Liver (tissue), 9 donors: ENCODE measurements around the gene SRD5A1. TPM values are rescaled to one million over a fixed set of nuclear protein-coding genes. Genes with fewer than 3 reads are reported as not detected.

Experiments used
- DNase-seq: peaks from one replicate; pipeline ENCODE4 v3.0.0-alpha.2; 2017; ENCODE audit warnings: low spot score
- H3K27ac ChIP-seq, 2 donors: one replicate each; pipeline ENCODE4 v1.7.0; 2013; ENCODE audit warnings: inconsistent platforms in 2 of 2, low read length in 2 of 2, control low read depth in 1 of 2, low read depth in 1 of 2, mild to moderate bottlenecking in 1 of 2
- H3K27me3 ChIP-seq, 4 donors: one replicate each; pipeline versions ENCODE4 v1.6.1 to v1.7.0; 2013; ENCODE audit warnings: low read length in 3 of 4, inconsistent platforms in 1 of 4, mild to moderate bottlenecking in 1 of 4, moderate library complexity in 1 of 4; ENCODE audit not compliant: control insufficient read depth in 4 of 4, insufficient read depth in 4 of 4
- H3K36me3 ChIP-seq, 4 donors: one replicate each; pipeline versions ENCODE4 v1.6.1 to v1.7.0; 2013; ENCODE audit warnings: low read length in 3 of 4, mild to moderate bottlenecking in 3 of 4, low read depth in 1 of 4, moderate library complexity in 1 of 4; ENCODE audit not compliant: control insufficient read depth in 4 of 4, insufficient read depth in 3 of 4
- H3K4me1 ChIP-seq, 4 donors: one replicate each; pipeline versions ENCODE4 v1.6.1 to v1.7.0; 2013; ENCODE audit warnings: low read length in 3 of 4, mild to moderate bottlenecking in 3 of 4, moderate library complexity in 1 of 4; ENCODE audit not compliant: control insufficient read depth in 4 of 4, insufficient read depth in 4 of 4
- H3K4me3 ChIP-seq, 3 donors: one replicate each; pipeline versions ENCODE4 v1.6.1 to v1.7.0; 2013; ENCODE audit warnings: low read length in 3 of 3, control low read depth in 1 of 3, low read depth in 1 of 3, mild to moderate bottlenecking in 1 of 3
- H3K9ac ChIP-seq, 2 donors: one replicate each; pipeline ENCODE4 v1.7.0; 2013; ENCODE audit warnings: low read length in 2 of 2, mild to moderate bottlenecking in 2 of 2, moderate library complexity in 2 of 2, control low read depth in 1 of 2, low read depth in 1 of 2
- H3K9me3 ChIP-seq, 4 donors: one replicate each; pipeline versions ENCODE4 v1.6.1 to v1.7.0; 2013; ENCODE audit warnings: low read length in 3 of 4; ENCODE audit not compliant: control insufficient read depth in 4 of 4
- ATF3 ChIP-seq: IDR thresholded peaks from 2 replicates; pipeline ENCODE4 v1.6.1; 2016; ENCODE audit warnings: antibody characterized with exemption
- EGR1 ChIP-seq, 2 donors: IDR thresholded peaks; 2 replicates each; pipeline ENCODE4 v1.6.1; 2016 to 2018; ENCODE audit warnings: antibody characterized with exemption in 2 of 2, low read depth in 2 of 2
- FOXA1 ChIP-seq: IDR thresholded peaks from 2 replicates; pipeline ENCODE4 v1.6.1; 2016; ENCODE audit warnings: antibody characterized with exemption
- FOXA2 ChIP-seq: IDR thresholded peaks from 2 replicates; pipeline ENCODE4 v1.6.1; 2016; ENCODE audit warnings: antibody characterized with exemption
- GABPA ChIP-seq, 2 donors: IDR thresholded peaks in 1 of 2; conservative IDR thresholded peaks in 1 of 2; 2 replicates each; pipeline ENCODE4 v1.6.1; 2016; ENCODE audit warnings: antibody characterized with exemption in 2 of 2, mild to moderate bottlenecking in 1 of 2, moderate library complexity in 1 of 2
- HNF4A ChIP-seq, 2 donors: conservative IDR thresholded peaks; 2 replicates each; pipeline ENCODE4 v1.6.1; 2016; ENCODE audit warnings: antibody characterized with exemption in 2 of 2, mild to moderate bottlenecking in 2 of 2
- HNF4G ChIP-seq: IDR thresholded peaks from 2 replicates; pipeline ENCODE4 v1.6.1; 2016; ENCODE audit warnings: antibody characterized with exemption
- JUND ChIP-seq, 2 donors: IDR thresholded peaks; 2 replicates each; pipeline ENCODE4 v1.6.1; 2016; ENCODE audit warnings: antibody characterized with exemption in 2 of 2
- MAX ChIP-seq: IDR thresholded peaks from 2 replicates; pipeline ENCODE4 v1.6.1; 2016; ENCODE audit warnings: antibody characterized with exemption
- NR2F2 ChIP-seq: IDR thresholded peaks from 2 replicates; pipeline ENCODE4 v1.6.1; 2016; ENCODE audit warnings: antibody characterized with exemption
- RAD21 ChIP-seq, 2 donors: IDR thresholded peaks; 2 replicates each; pipeline ENCODE4 v1.6.1; 2016; ENCODE audit warnings: antibody characterized with exemption in 2 of 2, mild to moderate bottlenecking in 2 of 2
- RXRA ChIP-seq, 2 donors: IDR thresholded peaks; 2 replicates each; pipeline ENCODE4 v1.6.1; 2017 to 2018; ENCODE audit warnings: antibody characterized with exemption in 2 of 2, mild to moderate bottlenecking in 1 of 2
- SP1 ChIP-seq: IDR thresholded peaks from 2 replicates; pipeline ENCODE4 v1.6.1; 2018; ENCODE audit warnings: antibody characterized with exemption, mild to moderate bottlenecking
- TAF1 ChIP-seq: conservative IDR thresholded peaks from 2 replicates; pipeline ENCODE4 v1.6.1; 2016; ENCODE audit warnings: antibody characterized with exemption, mild to moderate bottlenecking
- YY1 ChIP-seq: IDR thresholded peaks from 2 replicates; pipeline ENCODE4 v1.6.1; 2016; ENCODE audit warnings: antibody characterized with exemption, mild to moderate bottlenecking
- ZBTB33 ChIP-seq: IDR thresholded peaks from 2 replicates; pipeline ENCODE4 v1.6.1; 2016; ENCODE audit warnings: antibody characterized with exemption
- WGBS: extraction: QIAGEN DNeasy Blood & Tissue Kit; methylation state at CpG from one replicate; pipeline ENCODE4 v1.1.7; 2013; 5-methylcytosine and 5-hydroxymethylcytosine counted together
- polyA plus RNA-seq, 2 donors: library from polyadenylated mRNA; stranded (reverse) in 1 of 2; unstranded in 1 of 2; fragments of 200-250 nt in 1 of 2; fragments of >200 nt in 1 of 2; fragmentation: Nextera tagmentation in 1 of 2; extraction: Ambion mirVana in 1 of 2; gene quantifications; one replicate each; pipeline versions ENCODE4 v1.2.1 to v1.2.3, GENCODE V29; 2013 to 2015
- total RNA-seq, 2 donors: library from RNA; depleted of rRNA; stranded (reverse); fragments of >200 nt; gene quantifications; one replicate each; pipeline ENCODE4 v1.2.3, GENCODE V29; 2014
- donor health status: healthy.
- donor health status: healthy.
- donor health status: healthy.
- donor health status: healthy.
- donor health status: healthy.

The SRD5A1 gene
- total and polyA plus RNA-seq, 4 donors = 6.3 to 87.0 (median 47.7) TPM

DNA sequence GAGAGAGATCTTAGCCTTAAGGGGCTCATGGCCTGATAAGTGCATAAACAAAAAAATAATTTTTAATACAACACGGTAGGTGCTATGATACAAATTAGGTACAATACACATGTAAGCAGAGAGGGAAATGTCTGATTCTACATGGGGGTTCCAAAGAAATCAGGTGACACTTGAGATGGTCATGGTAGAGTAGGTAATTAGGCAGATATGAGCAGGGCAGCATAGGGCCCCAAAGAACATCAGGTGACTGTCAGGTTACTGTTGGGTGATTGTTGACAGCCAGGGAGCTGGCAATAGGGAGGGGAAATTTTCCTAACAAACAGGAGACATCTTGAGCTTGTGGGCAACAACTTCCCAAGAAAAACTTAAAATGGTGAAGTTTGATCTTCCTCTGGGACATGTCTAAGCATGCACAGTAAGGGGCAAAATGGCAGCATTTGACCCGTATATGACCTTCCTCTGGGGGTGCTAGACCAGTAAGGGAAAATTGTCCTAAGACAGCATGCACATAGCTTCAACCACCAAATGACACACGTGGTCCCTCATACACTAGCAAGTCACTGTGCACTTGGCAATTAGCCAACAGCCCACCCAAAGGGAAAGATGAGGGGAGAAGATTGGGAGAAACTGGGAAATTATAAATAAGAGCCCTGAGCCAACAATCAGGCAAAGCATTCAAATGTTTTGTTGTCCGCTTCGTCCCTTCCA, 42.7 kb downstream of the SRD5A1 start:
- peaks cover 0 to 3% (median 0%) of the 10 kb centered on the region in 4 donors for H3K4me1 ChIP-seq
- no peak for DNase-seq
- H3K36me3 ChIP-seq = peaks cover 0 to 3% (median under 1%) of the 10 kb centered on the region in 4 donors
- TF ChIP-seq MAX (no peak), GABPA (IDR thresholded peaks at IDR 0.05 in 1 of 2, conservative IDR thresholded peaks at IDR 0.05 in 1 of 2) (no peak), ZBTB33 (no peak), EGR1 (IDR thresholded peaks at IDR 0.05; ENCODE audit: low read depth in 2 of 2) (no peak), RXRA (IDR thresholded peaks at IDR 0.05) (peak in 1 of 2 donors; percentile 20), ATF3 (no peak), NR2F2 (no peak), JUND (IDR thresholded peaks at IDR 0.05) (no peak)
- H3K9ac ChIP-seq = no peak overlapping the region
- peaks cover 0 to 2% (median 0%) of the 10 kb centered on the region in 4 donors for H3K9me3 ChIP-seq
- no peaks in the 10 kb centered on the region for H3K27me3 ChIP-seq
- no peak overlapping the region for H3K4me3 ChIP-seq
- H3K27ac ChIP-seq = no peak overlapping the region
- WGBS = 92% methylated on average over 5 of the region's 5 CpGs

DNA sequence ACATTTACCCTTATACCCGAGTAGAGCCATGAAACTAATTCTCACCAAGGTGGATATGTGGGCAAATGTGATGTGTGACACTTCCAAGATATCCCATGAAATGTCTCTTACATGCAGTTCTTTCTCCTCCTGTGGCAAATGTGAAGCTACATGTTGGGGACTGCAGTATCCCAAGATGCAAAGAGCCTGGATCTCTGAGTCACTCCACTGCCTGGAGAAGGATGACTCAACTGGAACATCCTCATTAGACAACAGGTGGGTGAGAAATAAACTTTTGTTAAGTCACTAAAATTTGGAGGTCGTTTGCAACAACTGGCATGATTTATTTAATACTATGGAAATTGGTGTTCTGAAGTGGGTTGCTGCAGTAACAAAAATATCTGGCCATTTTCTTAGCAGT, 43.5 kb downstream of the SRD5A1 start:
- WGBS = 77% methylated on average over 2 of the region's 2 CpGs
- Histone ChIP-seq H3K9ac (no peak overlapping the region), H3K27me3 (no peaks in the 10 kb centered on the region), H3K4me3 (no peak overlapping the region), H3K27ac (no peak overlapping the region), H3K9me3 (peaks cover 0 to 2% (median 0%) of the 10 kb centered on the region in 4 donors), H3K4me1 (peaks cover 0 to 3% (median 0%) of the 10 kb centered on the region in 4 donors), H3K36me3 (peaks cover 0 to 3% (median under 1%) of the 10 kb centered on the region in 4 donors)
- no peak for DNase-seq
- TF ChIP-seq YY1 (no peak), FOXA1 (no peak), TAF1 (no peak), RXRA (IDR thresholded peaks at IDR 0.05) (no peak), MAX (no peak), HNF4A (conservative IDR thresholded peaks at IDR 0.05) (no peak), GABPA (IDR thresholded peaks at IDR 0.05 in 1 of 2, conservative IDR thresholded peaks at IDR 0.05 in 1 of 2) (no peak), JUND (IDR thresholded peaks at IDR 0.05) (no peak), SP1 (no peak), EGR1 (IDR thresholded peaks at IDR 0.05; ENCODE audit: low read depth in 2 of 2) (no peak), FOXA2 (no peak), RAD21 (IDR thresholded peaks at IDR 0.05) (no peak)

GRCh38 chr5:6678385-6678784, 45.1 kb downstream of the SRD5A1 start:
- Histone ChIP-seq H3K4me3 (no peak overlapping the region), H3K27me3 (no peaks in the 10 kb centered on the region), H3K36me3 (no peaks in the 10 kb centered on the region), H3K27ac (no peak overlapping the region), H3K9me3 (no peaks in the 10 kb centered on the region), H3K4me1 (peaks cover 0 to 3% (median 0%) of the 10 kb centered on the region in 4 donors), H3K9ac (no peak overlapping the region)
- 67% methylated on average over 1 of the region's 1 CpG for WGBS
- DNase-seq = no peak
- TF ChIP-seq HNF4A (conservative IDR thresholded peaks at IDR 0.05) (peak; percentile 61 to 91), GABPA (IDR thresholded peaks at IDR 0.05 in 1 of 2, conservative IDR thresholded peaks at IDR 0.05 in 1 of 2) (no peak), RAD21 (IDR thresholded peaks at IDR 0.05) (no peak), HNF4G (peak; percentile 58)
